Left forelimb (tissue), 1 donor: ENCODE results near the gene TMEM39A.

Source experiments
- DNase-seq: peaks from one replicate; pipeline ENCODE4 v3.0.0-alpha.2; 2018; ENCODE audit warnings: low spot score

The TMEM39A gene

DNA sequence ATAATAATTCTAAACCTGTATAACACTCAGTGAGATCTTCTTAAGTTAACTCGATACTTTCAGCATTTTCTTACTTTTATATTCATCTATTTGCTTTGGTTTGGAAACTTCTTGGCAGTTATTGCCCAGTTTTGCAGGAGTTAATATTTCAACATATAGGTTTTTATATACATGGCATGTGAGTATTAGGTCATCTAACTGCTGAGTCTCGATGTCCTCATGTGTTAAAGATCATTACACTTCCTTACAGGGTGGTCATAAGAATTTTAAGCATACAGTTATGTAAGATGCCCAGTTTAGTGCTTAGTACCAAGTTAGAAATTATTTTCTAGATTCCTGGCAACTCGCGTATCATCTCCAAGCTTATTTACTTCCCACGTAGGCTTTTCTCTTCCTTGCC is 62.9 kb downstream of the TMEM39A start:
- no peak for DNase-seq

DNA sequence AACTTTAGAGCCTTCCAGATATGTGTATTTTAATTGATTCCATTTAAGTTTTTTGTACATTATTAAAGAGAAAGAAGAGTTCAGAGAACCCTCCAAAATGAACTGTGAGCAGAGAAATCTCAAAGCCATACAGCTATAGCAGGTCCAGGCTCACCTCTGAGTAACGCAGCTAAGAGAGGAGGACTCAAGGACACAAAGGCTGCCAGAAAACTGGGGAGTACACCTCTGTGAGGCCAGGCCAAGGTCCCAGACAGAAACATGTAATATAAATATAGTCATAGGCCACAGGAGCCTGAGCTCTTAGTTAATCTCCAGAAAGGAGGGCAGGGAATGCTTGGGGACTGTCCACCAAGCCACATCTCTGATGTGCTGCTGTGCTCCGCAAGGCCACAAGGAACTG is 66.5 kb downstream of the TMEM39A start:
- DNase-seq, result no peak

DNA sequence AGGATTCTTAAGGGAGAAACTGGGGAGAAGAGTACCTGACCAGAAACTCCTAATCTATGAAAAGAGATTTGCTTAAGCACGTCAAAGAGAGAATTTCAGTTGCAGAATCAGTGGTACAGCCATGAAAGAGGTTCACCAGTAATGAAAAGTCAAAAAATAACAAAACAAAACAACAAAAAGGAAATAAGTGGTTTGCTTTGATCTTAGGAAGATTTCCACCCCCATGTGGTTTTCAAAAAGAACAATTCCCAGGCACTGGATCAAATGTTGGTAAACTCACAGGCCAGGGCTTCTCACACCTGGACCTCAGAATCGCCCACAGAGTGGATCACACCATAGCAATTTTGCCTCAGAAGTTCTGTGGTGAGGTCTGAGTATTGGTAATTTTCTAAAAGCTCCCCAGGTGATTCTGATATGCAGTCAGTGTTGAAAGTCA is 67.5 kb downstream of the TMEM39A start:
- no peak for DNase-seq

DNA sequence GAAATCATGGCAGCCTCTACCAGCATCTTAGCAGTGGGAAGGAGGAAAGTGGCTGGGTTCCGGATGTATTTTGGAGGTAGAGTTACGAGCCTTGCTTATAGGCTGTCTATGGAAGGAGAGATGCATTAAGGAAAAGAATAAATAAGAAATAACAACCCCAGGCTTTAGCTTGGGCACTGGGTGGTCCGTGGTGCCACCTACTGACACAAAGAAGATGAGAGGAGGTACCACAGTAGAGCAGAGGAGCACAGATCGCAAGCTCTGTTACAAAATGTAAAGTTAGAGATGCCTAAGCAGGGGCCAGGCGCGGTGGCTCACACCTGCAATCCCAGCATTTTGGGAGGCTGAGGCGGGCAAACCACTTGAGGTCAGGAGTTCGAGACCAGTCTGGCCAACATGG is 74.8 kb downstream of the TMEM39A start:
- DNase-seq, result no peak

DNA sequence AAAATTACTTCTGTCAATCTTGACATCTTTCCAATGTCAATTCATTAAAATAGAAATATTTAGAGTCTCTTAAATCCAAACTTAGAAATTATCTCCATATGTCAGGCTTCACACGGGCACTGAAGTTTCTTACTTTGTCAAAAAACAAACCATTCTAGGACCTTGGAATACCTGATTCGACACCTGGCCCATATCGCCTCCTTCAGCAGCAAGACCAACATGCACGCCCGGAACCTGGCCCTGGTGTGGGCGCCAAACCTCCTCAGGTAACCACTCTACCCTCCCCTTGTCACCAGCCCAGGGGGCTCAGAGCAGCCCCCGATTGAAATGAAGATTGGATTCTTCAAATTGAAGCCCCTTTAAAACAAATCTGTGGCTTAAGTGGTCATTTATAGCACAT is 81.3 kb downstream of the TMEM39A start:
- no peak for DNase-seq

DNA sequence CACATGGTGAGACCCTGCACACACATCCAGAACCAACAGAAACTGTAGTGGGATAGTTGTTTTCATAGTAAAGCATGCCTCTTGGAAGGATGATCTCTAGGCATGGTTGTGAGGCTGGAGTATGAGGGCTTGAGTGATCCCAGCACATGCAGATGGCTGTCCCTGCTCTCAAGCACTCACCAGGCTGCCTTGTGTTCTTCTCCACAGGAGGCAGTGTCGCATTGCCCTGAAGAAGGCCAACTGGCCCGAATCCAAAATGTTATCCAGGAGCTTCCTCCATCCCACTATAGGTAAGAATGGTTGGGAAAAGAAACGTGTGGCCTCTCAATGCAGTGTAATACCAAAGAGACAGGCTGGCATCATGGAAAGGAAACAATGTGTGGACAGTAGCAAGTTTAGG is 82.7 kb downstream of the TMEM39A start:
- no peak for DNase-seq
